ENCODE measurements around the gene NUDCD3.

The NUDCD3 gene

DNA sequence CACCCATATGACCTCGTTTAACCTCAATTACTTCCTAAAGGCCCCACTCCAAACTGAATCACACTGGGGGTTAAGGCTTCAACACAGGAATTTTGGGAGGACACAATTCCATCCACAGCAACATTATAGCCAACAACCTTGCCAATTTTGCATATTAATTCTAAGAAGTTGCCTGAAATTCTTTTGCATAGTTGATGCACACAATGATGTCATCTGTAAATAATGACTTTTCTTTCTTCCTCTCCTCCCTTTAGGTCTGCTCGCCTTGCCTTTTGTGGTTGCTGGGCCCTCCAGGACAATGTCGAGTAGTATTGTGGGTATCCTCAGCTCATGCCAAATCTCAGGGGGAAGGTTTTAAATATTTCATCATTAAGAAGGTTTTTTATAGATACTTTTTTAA is 149.1 kb downstream of the NUDCD3 start:
- DNase-seq, result no peak

DNA sequence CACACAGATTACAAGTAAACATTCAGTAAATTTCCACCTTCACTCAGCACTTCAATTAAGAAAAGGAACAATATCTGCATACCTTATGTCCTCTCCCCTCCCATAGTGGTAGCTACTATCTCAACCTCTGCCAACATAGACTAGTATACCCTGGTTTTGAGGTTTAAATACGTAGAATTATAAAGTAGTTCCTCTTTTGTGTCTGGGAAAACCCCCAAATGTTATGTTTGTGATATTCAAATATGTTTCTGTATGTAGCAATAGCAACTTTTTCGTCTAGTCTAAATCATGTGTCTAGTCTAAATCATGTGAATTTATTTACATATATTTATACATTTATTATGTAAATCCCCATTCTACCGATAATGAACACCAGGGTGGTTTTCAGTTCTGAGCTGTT is 151.9 kb downstream of the NUDCD3 start:
- no peak for DNase-seq

DNA sequence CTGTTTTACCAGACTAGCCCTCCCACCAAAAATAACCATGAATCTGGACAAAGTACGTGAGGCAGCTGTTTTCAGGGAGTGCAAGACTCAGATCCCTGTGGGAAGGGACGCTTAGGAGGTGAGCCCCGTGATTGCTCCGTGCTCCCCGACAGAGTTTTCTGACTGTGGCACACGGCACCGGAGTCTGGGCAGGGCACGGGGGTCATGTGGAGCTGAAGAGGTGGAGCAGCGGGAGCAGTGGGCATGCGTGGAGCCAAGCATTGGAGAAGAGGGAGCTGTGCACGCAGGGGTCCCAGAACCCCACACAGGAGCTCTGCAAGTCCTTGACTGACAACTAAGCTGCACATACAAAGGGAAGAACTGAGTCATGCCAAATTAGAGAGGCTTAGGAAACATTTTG is 154.0 kb downstream of the NUDCD3 start:
- DNase-seq, result no peak

DNA sequence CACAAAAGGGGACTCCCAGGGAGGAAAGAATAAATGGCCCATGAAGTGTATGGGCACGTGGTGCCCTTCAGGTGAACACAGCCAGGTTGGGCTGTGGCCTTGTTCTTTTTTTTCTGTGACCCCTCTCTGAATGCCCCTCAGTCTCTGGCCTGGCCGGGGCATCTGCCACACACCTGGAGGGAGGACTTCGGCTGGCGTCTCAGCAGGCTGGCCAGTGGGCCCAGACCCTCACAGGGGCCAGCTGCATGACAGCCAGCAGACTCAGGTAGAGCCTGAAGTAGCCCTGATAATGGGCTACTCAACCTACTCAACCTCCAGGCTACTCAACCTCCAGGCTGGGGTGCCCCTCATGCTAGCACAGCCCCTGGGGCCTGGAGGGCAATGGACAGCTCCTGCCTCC is 155.3 kb downstream of the NUDCD3 start:
- DNase-seq, result no peak

DNA sequence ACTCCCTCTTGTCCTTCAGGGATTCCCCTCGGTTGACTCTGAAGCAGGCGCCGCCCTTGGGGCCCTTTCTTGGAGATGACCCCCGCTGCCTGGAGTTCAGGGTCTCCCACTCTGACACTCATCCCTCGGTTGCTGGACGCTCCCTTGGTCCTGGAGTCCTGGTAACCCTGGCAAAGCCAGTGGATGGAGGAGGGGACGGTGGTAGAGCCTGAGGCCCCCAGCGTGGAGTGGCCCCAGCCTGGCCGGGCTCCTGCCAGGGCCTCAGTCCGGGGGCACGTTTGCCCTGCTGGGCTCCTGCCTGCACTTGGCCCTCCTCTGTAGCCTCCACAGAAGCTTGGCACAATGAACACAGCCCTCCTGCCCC is 155.7 kb downstream of the NUDCD3 start:
- DNase-seq, result no peak

DNA sequence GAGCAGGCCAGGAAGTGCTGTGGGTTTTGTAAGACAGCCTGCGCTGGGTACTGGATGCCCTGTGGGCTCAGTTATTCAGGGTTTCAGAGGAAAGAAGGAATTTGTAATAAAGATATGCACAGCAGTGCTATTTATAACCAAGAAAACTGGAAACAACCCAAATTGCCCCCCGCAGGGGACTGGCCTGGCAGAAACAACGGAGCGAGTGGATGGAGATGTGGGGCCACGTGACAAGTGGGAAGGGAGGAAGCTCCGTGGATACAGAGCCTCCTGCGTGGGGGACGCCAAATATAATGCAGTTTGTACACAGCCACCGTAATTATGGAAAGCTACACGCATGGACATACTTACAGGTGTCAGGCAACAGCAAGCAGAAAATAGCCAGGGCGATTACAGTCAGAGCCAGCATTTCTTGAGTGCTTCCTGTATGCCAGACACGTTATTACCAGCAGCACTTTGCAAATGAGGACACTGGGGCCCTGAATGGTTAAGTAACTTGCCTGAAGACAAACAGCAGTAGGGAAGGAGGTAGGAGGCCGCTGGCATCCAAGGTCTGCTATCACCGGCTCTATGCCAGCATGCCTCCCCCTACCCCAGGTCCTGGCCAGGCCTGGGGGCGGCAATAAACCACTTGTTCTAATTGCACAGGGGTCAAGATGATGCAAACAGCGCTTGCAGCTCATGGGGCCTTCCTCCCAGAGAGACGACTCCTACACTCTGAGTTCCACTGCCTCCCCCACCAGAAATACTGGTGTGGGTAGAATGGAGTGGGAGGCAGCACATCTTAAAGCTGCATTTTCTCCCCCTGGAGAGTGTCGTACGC is 156.3 kb downstream of the NUDCD3 start:
- DNase-seq, result no peak

DNA sequence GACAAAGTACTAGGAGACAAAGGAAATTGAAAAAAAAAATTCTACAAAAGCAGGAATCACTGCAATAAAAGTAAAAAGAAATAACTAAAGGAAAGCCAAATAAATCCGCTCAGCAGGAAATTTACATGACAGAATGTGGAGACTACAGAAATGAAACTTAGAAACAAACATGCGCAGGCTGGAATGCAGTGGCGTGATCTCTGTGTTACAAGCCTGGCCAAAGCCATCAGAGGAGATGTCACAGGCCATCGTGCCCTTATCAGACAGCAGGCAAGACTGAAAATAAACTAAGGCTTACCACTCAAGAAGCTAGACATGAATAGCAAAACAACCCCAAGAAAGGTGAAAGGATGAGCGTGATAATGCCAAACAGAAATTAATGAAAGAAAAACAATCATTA is 158.8 kb downstream of the NUDCD3 start:
- no peak for DNase-seq

DNA sequence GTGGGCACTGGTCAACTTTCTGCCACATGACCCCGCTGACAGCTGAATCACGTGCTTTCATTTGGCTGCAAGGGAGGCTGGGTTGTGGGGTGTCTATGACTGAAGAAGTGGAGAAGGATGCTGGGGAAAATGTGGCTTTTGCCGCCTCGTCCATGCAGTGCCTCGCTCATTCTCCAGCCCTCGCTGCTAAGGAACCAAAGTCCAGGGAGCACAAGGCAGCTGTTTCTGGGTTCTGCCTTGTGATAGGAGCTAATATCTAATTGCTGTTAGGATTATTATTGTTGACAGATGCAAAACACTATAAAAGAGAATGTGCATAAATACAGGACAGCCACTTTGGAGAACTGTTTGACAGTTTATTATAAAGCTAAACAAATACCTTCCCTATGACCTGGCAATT is 160.1 kb downstream of the NUDCD3 start:
- no peak for DNase-seq

DNA sequence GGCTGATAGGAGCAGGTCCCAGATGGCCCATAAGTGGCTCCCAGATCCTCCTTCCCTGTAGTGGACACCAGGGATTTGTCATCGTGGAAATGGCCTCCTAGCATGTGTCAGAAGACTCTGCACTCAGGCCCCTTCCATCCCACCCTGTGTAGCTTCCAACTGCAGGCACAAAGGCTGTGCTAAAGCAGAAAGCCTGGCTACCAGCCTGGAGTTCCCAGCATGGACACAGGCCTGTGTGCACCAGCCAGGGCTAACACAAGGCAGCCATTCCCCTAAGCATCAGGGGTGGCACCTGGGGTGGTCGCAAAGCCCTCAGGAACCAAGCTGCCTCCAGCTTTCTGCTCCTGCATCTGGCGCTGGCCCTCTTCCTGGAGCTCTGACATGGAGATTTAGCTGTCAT is 160.6 kb downstream of the NUDCD3 start:
- no peak for DNase-seq

Data from stimulated activated CD4-positive, alpha-beta T cell treated with anti-CD3 and anti-CD28 coated beads, Interleukin-2, amount 100 ng/mL, for 24 hours (primary cell).